Sigmoid colon (tissue), 7 donors: ENCODE data around the gene FAM3B. TPM values are rescaled to one million over a fixed set of nuclear protein-coding genes. Genes with fewer than 3 reads are reported as not detected.

Source experiments
- DNase-seq: peaks from one replicate; pipeline ENCODE4 v3.0.0-alpha.2; 2019
- H3K27ac ChIP-seq, 4 donors: fragments of 200-600 bp; sonication (generic); one replicate each; pipeline ENCODE4 v1.5.1; 2016 to 2019; ENCODE audit warnings: mild to moderate bottlenecking in 1 of 4
- H3K27me3 ChIP-seq, 3 donors: fragments of 200-600 bp; sonication (generic); one replicate each; pipeline ENCODE4 v1.5.1; 2019; ENCODE audit warnings: mild to moderate bottlenecking in 1 of 3
- H3K36me3 ChIP-seq, 4 donors: fragments of 200-600 bp; sonication (generic); one replicate each; pipeline ENCODE4 v1.5.1; 2016 to 2019
- H3K4me1 ChIP-seq, 4 donors: fragments of 200-600 bp; sonication (generic); one replicate each; pipeline ENCODE4 v1.5.1; 2017 to 2019
- H3K4me3 ChIP-seq, 4 donors: fragments of 200-600 bp; sonication (generic); one replicate each; pipeline ENCODE4 v1.5.1; 2017 to 2019; ENCODE audit warnings: mild to moderate bottlenecking in 2 of 4, moderate library complexity in 1 of 4
- H3K9me3 ChIP-seq, 4 donors: fragments of 200-600 bp in 3 of 4; sonication (generic) in 3 of 4; one replicate each; pipeline versions ENCODE4 v1.5.1 to v1.6.1; 2013 to 2019
- EP300 ChIP-seq, 4 donors: sonication (generic); formaldehyde crosslinking; IDR thresholded peaks; one replicate each; pipeline ENCODE4 v1.6.1; 2017; ENCODE audit warnings: antibody characterized with exemption in 4 of 4
- POLR2A ChIP-seq, 2 donors: fragments of 450-650 bp; IDR thresholded peaks; one replicate each; pipeline ENCODE4 v1.6.1; 2016; ENCODE audit warnings: antibody characterized with exemption in 2 of 2, mild to moderate bottlenecking in 2 of 2, moderate library complexity in 2 of 2
- POLR2AphosphoS5 ChIP-seq, 4 donors: sonication (generic); formaldehyde crosslinking; IDR thresholded peaks; one replicate each; pipeline ENCODE4 v1.6.1; 2017; ENCODE audit warnings: antibody characterized with exemption in 4 of 4
- WGBS, 2 donors: extraction: QIAGEN DNeasy Blood & Tissue Kit; methylation state at CpG; one replicate each; pipeline ENCODE4 v1.1.7; 2013; 5-methylcytosine and 5-hydroxymethylcytosine counted together
- intact Hi-C: fragments of 100-400 bp; cut with DNase I; formaldehyde crosslinking; loops from one replicate; pipeline ENCODE4 v1.15.1; 2023
- polyA plus RNA-seq, 3 donors: library from polyadenylated mRNA; stranded (reverse); fragments of 200-250 nt; gene quantifications; one replicate each; pipeline ENCODE4 v1.2.3, GENCODE V29; 2013
- total RNA-seq, 4 donors: library from RNA; depleted of rRNA; stranded (reverse); fragments of >200 nt; gene quantifications; one replicate each; pipeline ENCODE4 v1.1.0, GENCODE V29; 2016
- TF ChIP-seq, protein P1 (sequence below), 4 experiments: fragments of 450-650 bp in 3 of 4; fragments of 200-600 bp in 1 of 4; IDR thresholded peaks; one replicate each; pipeline ENCODE4 v1.5.1; 2016 to 2019; ENCODE audit warnings: antibody characterized with exemption in 4 of 4, mild to moderate bottlenecking in 3 of 4, moderate library complexity in 2 of 4
- donor health status: healthy with polysubstance abuse.
- donor health status: Bipolar disorder and iron deficiency.
- donor health status: healthy.

Gene FAM3B
- total and polyA plus RNA-seq, 7 donors = 0.16 to 2.5 (median 1.4) TPM; not detected in 4

DNA sequence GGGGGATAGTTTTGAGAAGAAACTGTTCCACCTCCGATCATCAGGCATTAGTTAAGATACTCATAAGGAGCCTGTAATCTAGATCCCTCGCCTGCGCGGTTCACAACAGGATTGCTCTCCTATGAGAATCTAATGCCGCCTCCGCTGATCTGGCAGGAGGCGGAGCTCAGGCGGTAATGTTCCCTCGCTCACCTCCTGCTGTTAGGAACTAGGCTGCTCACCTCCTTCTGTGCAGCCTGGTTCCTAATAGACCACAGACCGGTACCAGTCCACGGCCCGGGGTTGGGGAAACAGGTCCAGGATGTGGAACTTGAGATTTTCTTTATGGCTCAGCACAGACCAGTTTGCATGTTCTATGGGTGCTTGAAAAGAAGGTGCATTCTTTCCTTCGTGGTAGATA, 27.2 kb upstream of the FAM3B start:
- TF ChIP-seq EP300 (IDR thresholded peaks at IDR 0.05) = no peak
- no peak for TF ChIP-seq POLR2A (IDR thresholded peaks at IDR 0.05)
- TF ChIP-seq, protein P1, sequence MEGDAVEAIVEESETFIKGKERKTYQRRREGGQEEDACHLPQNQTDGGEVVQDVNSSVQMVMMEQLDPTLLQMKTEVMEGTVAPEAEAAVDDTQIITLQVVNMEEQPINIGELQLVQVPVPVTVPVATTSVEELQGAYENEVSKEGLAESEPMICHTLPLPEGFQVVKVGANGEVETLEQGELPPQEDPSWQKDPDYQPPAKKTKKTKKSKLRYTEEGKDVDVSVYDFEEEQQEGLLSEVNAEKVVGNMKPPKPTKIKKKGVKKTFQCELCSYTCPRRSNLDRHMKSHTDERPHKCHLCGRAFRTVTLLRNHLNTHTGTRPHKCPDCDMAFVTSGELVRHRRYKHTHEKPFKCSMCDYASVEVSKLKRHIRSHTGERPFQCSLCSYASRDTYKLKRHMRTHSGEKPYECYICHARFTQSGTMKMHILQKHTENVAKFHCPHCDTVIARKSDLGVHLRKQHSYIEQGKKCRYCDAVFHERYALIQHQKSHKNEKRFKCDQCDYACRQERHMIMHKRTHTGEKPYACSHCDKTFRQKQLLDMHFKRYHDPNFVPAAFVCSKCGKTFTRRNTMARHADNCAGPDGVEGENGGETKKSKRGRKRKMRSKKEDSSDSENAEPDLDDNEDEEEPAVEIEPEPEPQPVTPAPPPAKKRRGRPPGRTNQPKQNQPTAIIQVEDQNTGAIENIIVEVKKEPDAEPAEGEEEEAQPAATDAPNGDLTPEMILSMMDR (IDR thresholded peaks at IDR 0.05) = no peak
- no peak for TF ChIP-seq POLR2AphosphoS5 (IDR thresholded peaks at IDR 0.05)
- no peak overlapping the region for H3K4me3 ChIP-seq
- no peaks in the 10 kb centered on the region for H3K9me3 ChIP-seq
- H3K27me3 ChIP-seq = peaks cover 0 to 40% (median 8%) of the 10 kb centered on the region in 3 donors
- no peaks in the 10 kb centered on the region for H3K36me3 ChIP-seq
- no peaks in the 10 kb centered on the region for H3K4me1 ChIP-seq
- H3K27ac ChIP-seq = no peak overlapping the region
- intact Hi-C loops = no loop called here
- 70 to 76% methylated on average over 13 of the region's 13 CpGs for WGBS, 2 donors
- DNase-seq = no peak

DNA sequence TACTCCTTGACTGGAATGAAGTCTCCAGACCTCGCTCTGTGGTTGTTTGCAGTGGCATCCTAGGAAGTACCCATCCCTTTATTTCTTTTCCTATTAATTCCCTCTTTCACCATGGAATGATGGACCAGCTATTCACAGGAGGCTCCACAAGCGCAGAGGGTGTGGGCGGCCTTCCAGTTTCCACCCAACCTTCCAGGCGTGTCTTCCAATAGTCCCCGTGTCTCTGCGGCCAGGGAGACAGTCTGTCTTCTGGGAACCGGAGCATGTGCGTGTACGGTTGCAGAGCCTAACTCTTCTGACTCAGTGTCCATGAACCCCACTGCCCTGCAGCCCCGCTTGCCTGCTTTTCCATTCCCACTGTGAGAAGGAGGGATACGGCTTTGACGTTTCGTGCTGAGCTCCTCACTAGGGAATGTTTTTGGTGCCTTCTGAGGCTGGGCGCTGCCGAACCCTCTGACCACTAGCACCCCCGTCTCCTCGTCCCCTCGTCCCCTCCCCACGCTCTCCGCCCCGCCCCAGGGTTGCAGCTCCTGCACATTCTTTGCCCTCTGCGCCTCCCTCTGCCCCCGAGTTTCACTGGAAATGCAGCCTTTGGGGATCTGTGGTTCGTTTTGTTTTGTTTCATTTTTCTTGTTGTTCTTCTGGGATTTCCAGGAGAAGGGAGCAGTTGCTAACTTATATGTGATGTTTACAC, 26.3 kb upstream of the FAM3B start:
- DNase-seq = no peak
- WGBS, 2 donors = 33 to 56% methylated on average over 24 of the region's 24 CpGs
- H3K4me3 ChIP-seq = peak overlapping the region in 2 of 4 donors; percentile 7 to 8
- H3K9me3 ChIP-seq = no peaks in the 10 kb centered on the region
- TF ChIP-seq POLR2AphosphoS5 (IDR thresholded peaks at IDR 0.05) (no peak), EP300 (IDR thresholded peaks at IDR 0.05) (no peak), POLR2A (IDR thresholded peaks at IDR 0.05) (no peak)
- TF ChIP-seq, protein P1 (IDR thresholded peaks at IDR 0.05) = no peak
- H3K27me3 ChIP-seq = peaks cover 0 to 48% (median 8%) of the 10 kb centered on the region in 3 donors
- no peak overlapping the region for H3K27ac ChIP-seq
- intact Hi-C loops = no loop called here
- H3K36me3 ChIP-seq = no peaks in the 10 kb centered on the region
- no peaks in the 10 kb centered on the region for H3K4me1 ChIP-seq

DNA sequence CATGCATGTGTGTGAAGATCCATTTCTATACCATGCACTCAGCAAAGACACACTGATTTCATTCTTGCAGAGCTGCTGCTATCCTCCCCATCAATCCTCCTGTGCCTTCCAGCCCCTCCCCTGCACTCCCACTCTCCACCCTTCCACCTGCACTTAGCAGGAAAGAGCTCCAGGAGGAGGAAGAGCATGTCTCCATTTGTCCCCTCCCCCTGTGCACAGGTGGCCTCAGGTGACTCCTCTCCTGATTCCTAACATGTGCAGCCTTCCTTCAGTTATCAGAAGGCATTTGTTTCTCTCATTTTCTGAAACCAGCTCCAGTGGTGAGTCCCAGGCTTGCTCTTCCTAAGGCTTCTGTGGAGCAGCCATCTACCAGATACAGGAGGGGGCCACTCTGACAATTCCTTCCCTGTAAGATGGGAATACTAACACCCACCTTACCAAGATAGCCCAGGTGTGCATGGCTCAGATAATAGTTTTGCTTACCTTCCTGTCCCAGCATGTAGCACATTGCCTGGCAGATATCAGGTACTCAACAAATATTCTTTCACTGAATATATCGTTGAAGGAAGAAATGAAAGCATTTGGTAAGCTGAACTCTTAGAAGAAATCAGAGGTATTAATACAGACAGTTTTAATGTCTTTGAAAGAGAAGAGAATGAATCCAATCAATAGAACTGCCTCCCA, 21.9 kb upstream of the FAM3B start:
- Histone ChIP-seq H3K36me3 (no peaks in the 10 kb centered on the region), H3K4me1 (no peaks in the 10 kb centered on the region), H3K27ac (no peak overlapping the region), H3K9me3 (no peaks in the 10 kb centered on the region), H3K27me3 (peaks cover 0 to 50% (median 8%) of the 10 kb centered on the region in 3 donors), H3K4me3 (no peak overlapping the region)
- no peak for TF ChIP-seq EP300 (IDR thresholded peaks at IDR 0.05)
- TF ChIP-seq, protein P1 (IDR thresholded peaks at IDR 0.05) = no peak
- TF ChIP-seq POLR2AphosphoS5 (IDR thresholded peaks at IDR 0.05) = no peak
- TF ChIP-seq POLR2A (IDR thresholded peaks at IDR 0.05) = no peak
- intact Hi-C loops = no loop called here
- DNase-seq = no peak
- 57 to 83% methylated on average over 1 of the region's 1 CpG for WGBS, 2 donors

DNA sequence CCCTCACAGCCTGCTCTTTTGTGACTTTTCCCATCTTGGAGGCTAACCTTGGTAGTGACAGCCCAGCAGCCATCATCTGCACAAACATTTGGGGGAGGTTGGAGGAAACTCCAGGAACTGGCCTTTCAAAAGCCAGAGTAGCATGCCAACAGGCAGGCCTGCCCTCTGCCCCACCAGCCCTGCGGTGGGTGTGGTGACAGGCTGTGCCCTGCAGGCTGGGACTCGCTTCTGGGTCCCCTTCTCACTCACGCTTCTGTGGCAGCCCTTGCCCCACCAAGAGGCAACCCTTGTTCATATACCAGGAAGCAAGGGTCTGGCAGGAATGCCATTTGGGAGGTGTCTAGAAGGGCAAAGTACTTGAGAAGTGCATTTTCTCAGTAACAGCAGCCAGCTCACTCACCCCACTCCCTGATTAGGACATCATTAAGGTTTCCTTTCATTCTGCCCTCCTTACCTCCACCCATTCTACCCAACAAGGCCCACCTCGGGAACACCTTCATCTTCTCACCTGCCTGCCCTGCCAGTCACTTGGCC, 20.8 kb upstream of the FAM3B start:
- no peak for DNase-seq
- intact Hi-C loops = no loop called here
- no peak overlapping the region for H3K27ac ChIP-seq
- TF ChIP-seq EP300 (IDR thresholded peaks at IDR 0.05) (no peak), POLR2A (IDR thresholded peaks at IDR 0.05) (no peak), POLR2AphosphoS5 (IDR thresholded peaks at IDR 0.05) (no peak)
- TF ChIP-seq, protein P1 (IDR thresholded peaks at IDR 0.05) = no peak
- H3K4me3 ChIP-seq = no peak overlapping the region
- no peaks in the 10 kb centered on the region for H3K4me1 ChIP-seq
- H3K27me3 ChIP-seq = peaks cover 0 to 41% (median 8%) of the 10 kb centered on the region in 3 donors
- no peaks in the 10 kb centered on the region for H3K9me3 ChIP-seq
- no peaks in the 10 kb centered on the region for H3K36me3 ChIP-seq
- WGBS, 2 donors = 23 to 82% methylated on average over 4 of the region's 4 CpGs
